ENCODE results near the gene GJC1. TPM values are rescaled to one million over a fixed set of nuclear protein-coding genes. Genes with fewer than 3 reads are reported as not detected.
A peak's percentile ranks its signal among the peaks of the same experiment; 100 is the strongest.

The GJC1 gene
- total and polyA plus RNA-seq, 2 donors (not counting 3 experiments of a cell fraction or from before 2014, with no cell fraction given) = 13.8 to 39.7 TPM

DNA sequence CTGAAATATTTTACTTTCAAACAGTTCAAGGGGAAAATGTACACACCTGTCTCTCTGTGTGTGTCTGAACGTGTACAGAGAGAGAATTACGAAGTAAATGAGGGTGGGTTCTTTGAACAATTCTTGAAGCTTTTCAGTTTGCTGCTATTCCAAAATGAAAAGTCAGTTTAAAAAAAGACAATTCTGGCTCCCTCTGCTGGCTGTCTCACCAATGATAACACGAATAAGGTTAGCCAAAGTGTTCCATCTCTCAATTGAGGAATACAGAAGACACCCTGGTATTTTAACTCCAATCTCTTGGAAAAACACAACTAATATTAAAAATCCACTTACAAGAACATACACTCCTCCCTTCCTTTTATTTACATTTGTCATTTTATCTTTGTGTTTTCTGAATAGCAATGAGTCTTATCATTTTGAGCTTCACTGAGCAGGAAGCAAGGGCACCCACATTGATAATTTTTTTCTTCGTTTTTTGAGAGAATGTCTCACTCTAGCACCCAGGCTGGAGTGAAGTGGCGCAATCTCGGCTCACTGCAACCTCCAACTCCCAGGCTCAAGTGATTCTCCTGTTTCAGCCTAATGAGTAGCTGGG lies 48.6 kb upstream of the GJC1 start:
- Histone ChIP-seq H3K79me2 (ENCODE audit: control insufficient read depth, insufficient read depth, low read length) (no peaks in the 10 kb centered on the region), H2AFZ (ENCODE audit: low read depth, low read length) (no peak overlapping the region), H3K9me3 (replicated peaks; ENCODE audit: control insufficient read depth, insufficient read depth, low read length) (no peaks in the 10 kb centered on the region), H3K27ac (ENCODE audit: insufficient read depth, low read depth, low read length) (no peak overlapping the region), H3K4me3 (replicated peaks in 1 of 3; ENCODE audit: insufficient read depth in 1 of 3, low read depth in 1 of 3, low read length in 3 of 3) (no peak overlapping the region), H4K20me1 (replicated peaks; ENCODE audit: control insufficient read depth, extremely low read depth, insufficient read depth, low read length) (no peaks in the 10 kb centered on the region), H3K9ac (replicated peaks; ENCODE audit: extremely low read depth, insufficient read depth, low read length) (no peak overlapping the region), H3K4me1 (ENCODE audit: control insufficient read depth, extremely low read depth, insufficient read depth, low read length) (no peaks in the 10 kb centered on the region), H3K27me3 (ENCODE audit: control insufficient read depth in 2 of 2, insufficient read depth in 2 of 2, low read length in 2 of 2) (no peaks in the 10 kb centered on the region), H3K9me1 (replicated peaks; ENCODE audit: control insufficient read depth, extremely low read depth, insufficient read depth, low read length) (no peaks in the 10 kb centered on the region), H3K36me3 (ENCODE audit: control insufficient read depth in 2 of 2, extremely low read depth in 1 of 2, insufficient read depth in 2 of 2, low read length in 2 of 2) (peaks cover 30 to 36% of the 10 kb centered on the region in 2 experiments), H3K4me2 (ENCODE audit: insufficient read depth, low read length) (no peak overlapping the region)
- BruUV-seq (replicated peaks) = no TSS peak
- intact Hi-C loops (cut with micrococcal nuclease) (loop anchor here (1.0 kb wide), 1 partner anchor 103 kb away; no protein-coding TSS in a partner anchor), dilution Hi-C loops (cut with MboI; ENCODE audit: extremely low pct_ligation_motif_present, low sequenced_read_pairs) (no loop called here)
- CTCF ChIA-PET = interaction anchor here (0.6 to 9.3 kb wide), 34 partner anchors 11 to 257 kb away, joined by 3 to 295 read pairs (median 4); partner anchors contain the start of genes ACBD4, ADAM11 and EFTUD2
- POLR2A ChIA-PET = interaction anchor here (1.3 kb wide), 1 partner anchor 20 kb away, joined by 3 read pairs; no protein-coding TSS in a partner anchor
- FAIRE-seq = peak; percentile 85
- TF ChIP-seq EZH2 (IDR thresholded peaks at IDR 0.05; ENCODE audit: borderline replicate concordance, low read depth, low read length, severe bottlenecking) (no peak), POLR2AphosphoS5 (IDR thresholded peaks at IDR 0.05; ENCODE audit: insufficient read depth, low read depth, low read length) (no peak), MYC (IDR thresholded peaks at IDR 0.05; ENCODE audit: low read depth, low read length) (no peak), CTCF (IDR thresholded peaks at IDR 0.05; ENCODE audit: extremely low read depth in 1 of 2, insufficient read depth in 1 of 2, low read depth in 1 of 2, low read length in 2 of 2) (peak; percentile 35 to 52)
- peak; percentile 49 for DNase-seq (ENCODE audit: low read depth, low spot score)

DNA sequence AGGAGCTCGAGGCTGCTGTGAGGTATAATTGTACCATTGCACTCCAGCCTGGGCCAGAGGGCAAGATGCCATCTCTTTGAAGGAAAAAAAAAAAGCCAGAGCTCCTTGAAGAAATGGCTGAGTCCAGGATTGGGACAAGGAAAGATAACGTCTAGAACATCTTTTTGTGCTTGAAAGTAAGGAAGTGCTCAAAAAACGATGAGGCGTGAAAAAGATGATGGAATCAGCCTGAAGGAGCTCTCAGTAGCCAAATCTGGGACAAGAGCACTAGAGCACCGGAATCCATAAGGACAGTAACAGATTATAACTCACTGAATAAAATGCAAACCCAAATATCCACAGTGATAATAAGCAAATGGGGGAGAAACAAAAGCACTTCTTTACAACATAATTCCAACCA lies 47.0 kb upstream of the GJC1 start:
- Histone ChIP-seq H3K27ac (ENCODE audit: insufficient read depth, low read depth, low read length) (no peak overlapping the region), H3K36me3 (ENCODE audit: control insufficient read depth in 2 of 2, extremely low read depth in 1 of 2, insufficient read depth in 2 of 2, low read length in 2 of 2) (peaks cover 22 to 32% of the 10 kb centered on the region in 2 experiments), H3K9ac (replicated peaks; ENCODE audit: extremely low read depth, insufficient read depth, low read length) (no peak overlapping the region), H3K27me3 (ENCODE audit: control insufficient read depth in 2 of 2, insufficient read depth in 2 of 2, low read length in 2 of 2) (no peaks in the 10 kb centered on the region), H2AFZ (ENCODE audit: low read depth, low read length) (no peak overlapping the region), H3K9me1 (replicated peaks; ENCODE audit: control insufficient read depth, extremely low read depth, insufficient read depth, low read length) (no peaks in the 10 kb centered on the region), H3K79me2 (ENCODE audit: control insufficient read depth, insufficient read depth, low read length) (no peaks in the 10 kb centered on the region), H4K20me1 (replicated peaks; ENCODE audit: control insufficient read depth, extremely low read depth, insufficient read depth, low read length) (no peaks in the 10 kb centered on the region), H3K9me3 (replicated peaks; ENCODE audit: control insufficient read depth, insufficient read depth, low read length) (no peaks in the 10 kb centered on the region), H3K4me3 (replicated peaks in 1 of 3; ENCODE audit: insufficient read depth in 1 of 3, low read depth in 1 of 3, low read length in 3 of 3) (no peak overlapping the region), H3K4me1 (ENCODE audit: control insufficient read depth, extremely low read depth, insufficient read depth, low read length) (peaks cover 14% of the 10 kb centered on the region), H3K4me2 (ENCODE audit: insufficient read depth, low read length) (no peak overlapping the region)
- FAIRE-seq (no peak), DNase-seq (ENCODE audit: low read depth, low spot score) (no peak)
- ChIA-PET CTCF (interaction anchor here (0.6 to 9.3 kb wide), 5 partner anchors 14 to 146 kb away, joined by 3 to 295 read pairs (median 3); no protein-coding TSS in a partner anchor), POLR2A (no interaction called here)
- intact Hi-C loops (cut with micrococcal nuclease) = no loop called here
- TF ChIP-seq FOS (IDR thresholded peaks at IDR 0.05; ENCODE audit: borderline replicate concordance, insufficient read depth, low read length) (no peak), MAX (IDR thresholded peaks at IDR 0.05; ENCODE audit: insufficient read depth, insufficient read length) (no peak), GATA2 (IDR thresholded peaks at IDR 0.05; ENCODE audit: insufficient read depth, insufficient read length, low read depth, low read length) (no peak), POLR2AphosphoS5 (IDR thresholded peaks at IDR 0.05; ENCODE audit: insufficient read depth, low read depth, low read length) (no peak), EZH2 (IDR thresholded peaks at IDR 0.05; ENCODE audit: borderline replicate concordance, low read depth, low read length, severe bottlenecking) (no peak), CTCF (IDR thresholded peaks at IDR 0.05; ENCODE audit: extremely low read depth in 1 of 2, insufficient read depth in 1 of 2, low read depth in 1 of 2, low read length in 2 of 2) (no peak), JUN (IDR thresholded peaks at IDR 0.05; ENCODE audit: borderline replicate concordance, insufficient read depth, insufficient read length, low read depth) (no peak), POLR2A (IDR thresholded peaks at IDR 0.05; ENCODE audit: low read depth, low read length) (no peak), MYC (IDR thresholded peaks at IDR 0.05; ENCODE audit: low read depth, low read length) (no peak)
- dilution Hi-C loops (cut with MboI; ENCODE audit: extremely low pct_ligation_motif_present, low sequenced_read_pairs) = no loop called here
- BruUV-seq (replicated peaks) = no TSS peak
